ENCODE measurements around the gene CTR9.

Gene CTR9

DNA sequence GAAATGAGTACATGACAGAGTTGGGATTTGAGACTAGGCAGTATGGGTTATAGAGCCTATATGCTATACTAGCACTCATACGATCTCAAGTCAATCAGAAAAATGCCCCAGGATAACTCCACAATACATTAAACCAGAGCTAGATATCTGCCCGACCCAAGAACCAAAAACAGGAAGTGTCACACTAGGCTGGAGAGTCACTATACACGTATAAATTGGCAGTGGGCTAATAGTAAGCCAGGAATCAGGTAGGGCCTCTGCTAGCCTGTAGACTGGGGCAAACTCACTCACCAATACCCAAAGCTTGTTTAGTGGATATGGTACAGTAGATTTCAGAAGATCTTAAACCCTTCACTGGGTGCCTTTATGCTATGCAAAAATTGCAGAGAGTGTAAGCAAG, 73.8 kb downstream of the CTR9 start:
- no peaks in the 10 kb centered on the region for H3K27me3 ChIP-seq (replicated peaks; ENCODE audit: insufficient read depth, low read length)
- no peak overlapping the region for H3K4me3 ChIP-seq (ENCODE audit: low read length)
- H3K9me2 ChIP-seq (replicated peaks; ENCODE audit: insufficient read depth, low read length) = no peaks in the 10 kb centered on the region
- no peaks in the 10 kb centered on the region for H3K79me2 ChIP-seq (ENCODE audit: low read length)
- H3K4me1 ChIP-seq (ENCODE audit: low read length) = no peaks in the 10 kb centered on the region
- no peak overlapping the region for H3K27ac ChIP-seq (ENCODE audit: low read length)
- DNase-seq = no peak
- H3K9ac ChIP-seq (ENCODE audit: low read length) = no peak overlapping the region
- no peaks in the 10 kb centered on the region for H3K36me3 ChIP-seq (replicated peaks; ENCODE audit: insufficient read depth, low read length)
- H3K4me2 ChIP-seq (ENCODE audit: low read depth, low read length) = no peak overlapping the region
- H3K9me3 ChIP-seq (replicated peaks; ENCODE audit: insufficient read depth, low read length) = no peaks in the 10 kb centered on the region
- H4K20me1 ChIP-seq (ENCODE audit: insufficient read depth, low read length) = no peaks in the 10 kb centered on the region
- H2AFZ ChIP-seq (ENCODE audit: low read length) = no peak overlapping the region
- TF ChIP-seq EZH2 (optimal IDR thresholded peaks at IDR 0.05; ENCODE audit: low read depth, low read length) (no peak), EZH2phosphoT487 (IDR thresholded peaks at IDR 0.05; ENCODE audit: low read length) (no peak)
- TF ChIP-seq, protein P1, sequence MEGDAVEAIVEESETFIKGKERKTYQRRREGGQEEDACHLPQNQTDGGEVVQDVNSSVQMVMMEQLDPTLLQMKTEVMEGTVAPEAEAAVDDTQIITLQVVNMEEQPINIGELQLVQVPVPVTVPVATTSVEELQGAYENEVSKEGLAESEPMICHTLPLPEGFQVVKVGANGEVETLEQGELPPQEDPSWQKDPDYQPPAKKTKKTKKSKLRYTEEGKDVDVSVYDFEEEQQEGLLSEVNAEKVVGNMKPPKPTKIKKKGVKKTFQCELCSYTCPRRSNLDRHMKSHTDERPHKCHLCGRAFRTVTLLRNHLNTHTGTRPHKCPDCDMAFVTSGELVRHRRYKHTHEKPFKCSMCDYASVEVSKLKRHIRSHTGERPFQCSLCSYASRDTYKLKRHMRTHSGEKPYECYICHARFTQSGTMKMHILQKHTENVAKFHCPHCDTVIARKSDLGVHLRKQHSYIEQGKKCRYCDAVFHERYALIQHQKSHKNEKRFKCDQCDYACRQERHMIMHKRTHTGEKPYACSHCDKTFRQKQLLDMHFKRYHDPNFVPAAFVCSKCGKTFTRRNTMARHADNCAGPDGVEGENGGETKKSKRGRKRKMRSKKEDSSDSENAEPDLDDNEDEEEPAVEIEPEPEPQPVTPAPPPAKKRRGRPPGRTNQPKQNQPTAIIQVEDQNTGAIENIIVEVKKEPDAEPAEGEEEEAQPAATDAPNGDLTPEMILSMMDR (IDR thresholded peaks at IDR 0.05; ENCODE audit: low read length) = no peak
- H3F3A ChIP-seq (ENCODE audit: insufficient read depth, low read length) = no peaks in the 10 kb centered on the region

DNA sequence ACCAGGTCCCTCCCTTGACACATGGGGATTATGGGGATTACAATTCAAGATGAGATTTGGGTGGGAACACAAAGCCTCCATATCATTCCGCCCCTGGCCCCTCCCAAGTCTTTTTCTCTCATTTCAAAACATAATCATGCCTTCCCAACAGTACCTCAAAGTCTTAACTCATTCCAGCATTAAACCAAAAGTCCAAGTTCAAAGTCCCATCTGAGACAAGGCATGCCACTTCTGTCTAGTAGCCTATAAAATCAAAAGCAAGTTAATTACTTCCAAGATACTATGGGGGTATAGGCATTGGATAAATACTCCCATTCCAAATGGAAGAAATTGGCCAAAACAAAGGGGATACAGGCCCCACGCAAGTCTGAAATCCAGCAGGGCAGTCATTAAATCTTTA, 77.4 kb downstream of the CTR9 start:
- no peaks in the 10 kb centered on the region for H4K20me1 ChIP-seq (ENCODE audit: insufficient read depth, low read length)
- H3K36me3 ChIP-seq (replicated peaks; ENCODE audit: insufficient read depth, low read length) = no peaks in the 10 kb centered on the region
- no peak overlapping the region for H2AFZ ChIP-seq (ENCODE audit: low read length)
- no peaks in the 10 kb centered on the region for H3K27me3 ChIP-seq (replicated peaks; ENCODE audit: insufficient read depth, low read length)
- TF ChIP-seq EZH2phosphoT487 (IDR thresholded peaks at IDR 0.05; ENCODE audit: low read length) (no peak), EZH2 (optimal IDR thresholded peaks at IDR 0.05; ENCODE audit: low read depth, low read length) (no peak)
- TF ChIP-seq, protein P1 (IDR thresholded peaks at IDR 0.05; ENCODE audit: low read length) = no peak
- no peaks in the 10 kb centered on the region for H3F3A ChIP-seq (ENCODE audit: insufficient read depth, low read length)
- H3K9me3 ChIP-seq (replicated peaks; ENCODE audit: insufficient read depth, low read length) = no peaks in the 10 kb centered on the region
- no peak overlapping the region for H3K9ac ChIP-seq (ENCODE audit: low read length)
- no peak overlapping the region for H3K4me2 ChIP-seq (ENCODE audit: low read depth, low read length)
- no peaks in the 10 kb centered on the region for H3K4me1 ChIP-seq (ENCODE audit: low read length)
- DNase-seq = no peak
- no peaks in the 10 kb centered on the region for H3K79me2 ChIP-seq (ENCODE audit: low read length)
- H3K4me3 ChIP-seq (ENCODE audit: low read length) = no peak overlapping the region
- no peak overlapping the region for H3K27ac ChIP-seq (ENCODE audit: low read length)
- H3K9me2 ChIP-seq (replicated peaks; ENCODE audit: insufficient read depth, low read length) = no peaks in the 10 kb centered on the region

DNA sequence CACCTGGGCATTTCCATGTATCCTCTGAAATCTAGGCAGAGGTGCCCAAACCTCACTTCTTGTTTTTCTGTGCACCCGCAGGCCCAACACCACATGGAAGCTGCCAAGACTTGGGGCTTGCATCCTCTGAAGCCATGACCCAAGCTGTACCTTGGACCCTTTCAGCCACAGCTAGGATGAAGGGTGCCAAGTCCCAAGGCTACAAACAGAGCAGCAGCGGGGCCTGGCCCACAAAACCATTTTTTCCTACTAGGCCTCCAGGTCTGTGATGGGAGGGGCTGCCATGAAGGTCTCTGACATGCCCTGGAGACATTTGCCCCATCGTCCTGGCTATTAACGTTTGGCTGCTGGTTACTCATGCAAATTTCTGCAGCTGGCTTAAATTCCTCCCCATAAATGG, 78.1 kb downstream of the CTR9 start:
- no peaks in the 10 kb centered on the region for H3K79me2 ChIP-seq (ENCODE audit: low read length)
- no peaks in the 10 kb centered on the region for H3K9me2 ChIP-seq (replicated peaks; ENCODE audit: insufficient read depth, low read length)
- H3K4me3 ChIP-seq (ENCODE audit: low read length) = no peak overlapping the region
- no peaks in the 10 kb centered on the region for H3K36me3 ChIP-seq (replicated peaks; ENCODE audit: insufficient read depth, low read length)
- DNase-seq = no peak
- no peaks in the 10 kb centered on the region for H3K9me3 ChIP-seq (replicated peaks; ENCODE audit: insufficient read depth, low read length)
- H3K27me3 ChIP-seq (replicated peaks; ENCODE audit: insufficient read depth, low read length) = no peaks in the 10 kb centered on the region
- H3K4me1 ChIP-seq (ENCODE audit: low read length) = no peaks in the 10 kb centered on the region
- no peak overlapping the region for H3K4me2 ChIP-seq (ENCODE audit: low read depth, low read length)
- H4K20me1 ChIP-seq (ENCODE audit: insufficient read depth, low read length) = no peaks in the 10 kb centered on the region
- H3K27ac ChIP-seq (ENCODE audit: low read length) = no peak overlapping the region
- no peak overlapping the region for H2AFZ ChIP-seq (ENCODE audit: low read length)
- TF ChIP-seq EZH2 (optimal IDR thresholded peaks at IDR 0.05; ENCODE audit: low read depth, low read length) (no peak), EZH2phosphoT487 (IDR thresholded peaks at IDR 0.05; ENCODE audit: low read length) (no peak)
- TF ChIP-seq, protein P1 (IDR thresholded peaks at IDR 0.05; ENCODE audit: low read length) = no peak
- no peaks in the 10 kb centered on the region for H3F3A ChIP-seq (ENCODE audit: insufficient read depth, low read length)
- no peak overlapping the region for H3K9ac ChIP-seq (ENCODE audit: low read length)
